IMR-90 (cell line): ENCODE data around the gene BCL2L11.

Source experiments
- BHLHE40 ChIP-seq: fragments of 150-350 bp; IDR thresholded peaks from 2 replicates; pipeline ENCODE4 v1.6.1; 2016; ENCODE audit warnings: mild to moderate bottlenecking, low read depth, low read length
- CEBPB ChIP-seq: IDR thresholded peaks from 2 replicates; pipeline ENCODE4 v1.6.1; 2012; ENCODE audit warnings: low read depth, low read length, improper control_type of control experiment
- CHD1 ChIP-seq: IDR thresholded peaks from 2 replicates; pipeline ENCODE4 v1.6.1; 2012; ENCODE audit warnings: low read depth, low read length, improper control_type of control experiment
- CTCF ChIP-seq: conservative IDR thresholded peaks from 2 replicates; pipeline ENCODE4 v1.5.1; 2012; ENCODE audit warnings: mild to moderate bottlenecking, low read depth, low read length, improper control_type of control experiment
- ELK1 ChIP-seq: fragments of 150-350 bp; IDR thresholded peaks from 2 replicates; pipeline ENCODE4 v1.6.1; 2016; ENCODE audit warnings: low read depth, mild to moderate bottlenecking, low read length, moderate library complexity, borderline replicate concordance
- MAFK ChIP-seq: IDR thresholded peaks from 2 replicates; pipeline ENCODE4 v1.6.1; 2012; ENCODE audit warnings: low read depth, low read length, improper control_type of control experiment
- POLR2A ChIP-seq: IDR thresholded peaks from 2 replicates; pipeline ENCODE4 v1.6.1; 2012; ENCODE audit warnings: mild to moderate bottlenecking, low read depth, low read length
- RAD21 ChIP-seq: IDR thresholded peaks from 2 replicates; pipeline ENCODE4 v1.6.1; 2012; ENCODE audit warnings: low read length, improper control_type of control experiment
- SMC3 ChIP-seq: fragments of 150-350 bp; IDR thresholded peaks from 2 replicates; pipeline ENCODE4 v1.6.1; 2016; ENCODE audit warnings: low read depth, mild to moderate bottlenecking, antibody characterized with exemption, low read length, moderate library complexity
- USF2 ChIP-seq: fragments of 150-350 bp; IDR thresholded peaks from 2 replicates; pipeline ENCODE4 v1.6.1; 2017; ENCODE audit warnings: mild to moderate bottlenecking, antibody characterized with exemption, low read length, low read depth

GRCh38 chr2:111143843-111144198 is 23.1 kb downstream of the BCL2L11 start:
- TF ChIP-seq CTCF = no peak
- TF ChIP-seq MAFK = no peak
- no peak for TF ChIP-seq POLR2A
- no peak for TF ChIP-seq USF2
- no peak for TF ChIP-seq CEBPB
- TF ChIP-seq SMC3 = no peak
- no peak for TF ChIP-seq ELK1
- no peak for TF ChIP-seq BHLHE40
- no peak for TF ChIP-seq RAD21
- no peak for TF ChIP-seq CHD1
